Right renal pelvis (tissue), 4 donors: Measurements from ENCODE around the gene TAAR6. TPM values are rescaled to one million over a fixed set of nuclear protein-coding genes. Genes with fewer than 3 reads are reported as not detected.
"Not testable (repeated sequence)": the region's sequence is repeated elsewhere in the genome, so short reads cannot be mapped to it uniquely, and the experiment has no call there.

ENCODE experiments used
- DNase-seq, 4 donors: peaks; one replicate each; pipeline ENCODE4 v3.0.0-alpha.2; 2013; ENCODE audit warnings: low read depth in 4 of 4, low spot score in 3 of 4, missing footprints in 1 of 4
- polyA plus RNA-seq, 4 donors: library from polyadenylated mRNA; unstranded; fragments of 120-200 nt; gene quantifications; one replicate each; pipeline ENCODE4 v1.2.1, GENCODE V29; 2013; ENCODE audit not compliant: insufficient read length in 4 of 4

Gene TAAR6
- polyA plus RNA-seq, 4 donors = 0.08 to 0.15 TPM; not detected in 2

GRCh38 chr6:132587424-132587823 is 17.3 kb downstream of the TAAR6 start:
- DNase-seq = no peak

DNA sequence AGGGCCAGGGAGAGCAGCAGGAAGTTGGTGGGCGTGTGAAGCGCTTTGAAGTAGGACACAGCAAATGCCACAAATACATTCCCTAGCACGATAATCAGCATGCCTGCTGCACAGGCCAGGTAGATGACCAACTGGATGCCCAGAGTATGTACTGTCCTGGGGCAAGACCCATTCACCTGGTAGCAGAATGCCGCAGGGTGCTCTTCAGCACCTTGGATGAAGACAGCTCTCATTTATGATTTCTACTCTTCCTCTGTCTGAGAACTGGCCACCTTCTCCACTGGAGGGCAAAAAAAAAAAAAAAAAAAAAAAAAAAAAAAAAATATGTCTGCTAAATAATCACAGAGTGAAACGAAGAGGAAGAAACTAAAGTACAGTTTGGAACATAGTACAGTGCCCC is 19.3 kb downstream of the TAAR6 start, which contains the start of gene TAAR5:
TAAR5 (minus strand) TSS at position 288 of the 400 bp plus-strand sequence; CDS start at position 233, 55 bp downstream.
- DNase-seq = no peak

- no peak for DNase-seq
Observed at GRCh38 chr6:132590362-132590761, 20.2 kb downstream of the TAAR6 start.

DNA sequence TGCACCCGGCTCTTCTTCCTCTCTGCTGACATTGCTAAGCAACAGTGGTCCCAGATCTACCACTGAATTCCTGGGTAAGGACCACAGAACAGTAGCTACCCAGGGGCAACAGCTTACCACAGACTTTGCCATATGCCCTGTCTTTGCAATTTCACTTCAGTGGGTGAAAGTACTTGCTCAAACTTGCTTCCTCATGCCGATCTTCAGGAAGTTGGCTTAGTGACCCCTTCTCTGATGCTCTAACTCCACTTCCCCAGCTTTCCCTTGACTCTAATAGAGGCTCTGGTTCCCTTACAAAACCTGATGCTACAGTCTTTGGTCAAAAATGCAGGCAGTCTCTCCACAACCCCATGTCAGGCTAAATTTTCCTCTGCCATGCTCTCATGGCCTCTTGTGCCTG is 22.7 kb downstream of the TAAR6 start:
- no peak for DNase-seq

DNA sequence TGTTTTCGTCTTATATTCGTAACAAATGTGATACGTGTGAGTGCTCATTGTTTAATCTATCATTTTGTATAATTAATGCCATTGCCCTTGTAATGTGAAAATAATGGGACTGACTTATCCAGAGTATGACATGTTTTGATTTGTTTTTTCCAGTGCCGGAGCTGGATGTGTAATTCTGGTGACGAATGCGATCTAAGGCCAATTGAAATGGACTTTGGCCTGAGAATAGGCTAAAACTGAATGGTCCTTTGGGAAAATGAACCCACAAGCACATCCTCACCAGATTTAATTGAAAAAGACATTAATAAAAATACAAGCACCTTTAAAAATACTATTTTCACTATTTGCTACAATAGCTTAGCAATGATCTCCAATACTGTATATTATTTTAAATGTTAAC is 26.1 kb downstream of the TAAR6 start:
- no peak for DNase-seq

DNA sequence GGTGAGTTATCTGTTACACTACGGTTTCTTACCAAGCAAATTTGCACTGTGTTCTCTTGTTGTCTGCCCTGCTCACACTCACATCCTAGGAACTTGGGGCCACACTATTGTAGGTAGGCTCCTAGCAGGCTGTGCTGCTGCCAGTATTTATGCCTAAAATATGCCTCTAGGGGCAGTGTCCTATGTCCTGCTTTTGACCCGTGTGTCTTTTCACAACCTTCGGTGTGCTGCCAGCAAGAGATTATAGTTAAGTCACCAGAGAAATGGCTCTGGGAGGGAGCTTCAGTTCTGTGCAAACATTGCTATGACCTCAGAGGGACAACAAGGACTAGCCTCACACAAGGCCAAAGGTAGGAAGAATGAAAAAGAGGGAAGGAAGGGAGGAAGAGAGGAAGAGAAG is 28.4 kb downstream of the TAAR6 start:
- DNase-seq = no peak

- DNase-seq = not testable (repeated sequence)
Observed at GRCh38 chr6:132600900-132601299, 30.8 kb downstream of the TAAR6 start.

GRCh38 chr6:132604635-132605152 is 34.6 kb downstream of the TAAR6 start:
- DNase-seq = no peak

GRCh38 chr6:132607544-132608233 is 37.6 kb downstream of the TAAR6 start:
- DNase-seq = no peak

GRCh38 chr6:132611616-132612015 is 41.5 kb downstream of the TAAR6 start:
- DNase-seq = no peak

DNA sequence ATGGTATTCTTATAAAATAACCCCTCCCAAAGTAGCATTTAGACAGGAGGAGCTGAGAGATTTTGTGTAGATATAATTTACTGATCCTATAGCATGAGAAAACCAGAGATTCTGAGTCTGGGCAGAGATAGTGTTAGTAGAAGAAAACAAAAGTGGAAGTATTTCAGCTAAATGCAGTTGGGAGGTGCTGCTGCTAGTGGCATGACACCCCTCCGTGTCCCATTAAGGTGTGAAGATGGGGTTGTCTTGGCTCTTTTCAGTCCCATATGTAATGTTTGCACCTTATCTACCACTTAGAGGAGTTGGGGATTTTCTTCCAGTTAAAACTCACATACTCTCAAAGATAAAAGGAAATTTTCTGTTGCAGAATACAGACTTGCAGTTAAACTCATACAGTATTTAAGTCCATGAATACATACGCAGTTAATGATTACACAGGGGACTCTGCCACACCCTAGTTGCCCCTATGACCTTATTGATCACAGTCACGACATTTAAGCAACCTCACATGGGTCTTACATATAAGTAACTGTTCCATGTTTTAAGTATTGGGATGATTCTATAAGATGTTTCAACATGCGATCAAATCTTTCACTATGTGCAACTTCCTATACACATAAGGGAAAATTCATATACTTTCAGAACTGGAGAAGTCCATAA is 42.5 kb downstream of the TAAR6 start:
- DNase-seq = no peak

GRCh38 chr6:132614554-132614953 is 44.4 kb downstream of the TAAR6 start:
- no peak for DNase-seq

DNA sequence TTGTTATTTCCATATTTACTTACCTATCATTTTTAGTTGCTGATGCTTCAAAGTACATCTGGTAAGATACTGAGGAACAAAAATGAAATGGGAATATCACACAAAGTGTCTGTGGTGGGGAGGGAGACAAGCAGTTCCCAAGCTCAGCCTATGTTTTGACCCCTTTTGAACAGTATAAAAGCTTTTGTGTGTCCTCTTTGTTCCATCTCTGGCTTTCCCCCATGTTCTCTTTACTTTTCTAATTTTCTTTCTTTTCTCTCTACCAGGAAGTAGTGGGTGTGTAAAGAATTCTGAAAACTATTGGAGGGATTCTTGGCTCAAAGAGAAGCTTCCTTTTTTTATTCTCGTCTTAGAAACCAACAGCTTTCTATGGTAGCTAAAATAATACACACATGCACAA is 46.6 kb downstream of the TAAR6 start:
- DNase-seq = no peak

Other genes with a start within 250 kb of the TAAR6 start
- gene MOXD1, start 168.8 kb upstream of the TAAR6 start, polyA plus RNA-seq = 100 to 1,000 TPM; 174 to 311 (median 284) TPM
- 100 to 1,000 TPM in 3 of 4 donors, 10 to 100 TPM in 1; 89.4 to 110 (median 102) TPM for gene STX7, start 57.2 kb upstream of the TAAR6 start, polyA plus RNA-seq
- not detected for gene TAAR9, start 32.0 kb upstream of the TAAR6 start, polyA plus RNA-seq
- not detected for gene TAAR8, start 17.6 kb upstream of the TAAR6 start, polyA plus RNA-seq
- not detected for gene TAAR5, start 19.4 kb downstream of the TAAR6 start, polyA plus RNA-seq
- not detected for gene TAAR2, start 54.0 kb downstream of the TAAR6 start, polyA plus RNA-seq
- gene TAAR1, start 88.9 kb downstream of the TAAR6 start, polyA plus RNA-seq = under 1 TPM in 2 of 4 donors, not detected in 2; 0.17 to 0.21 TPM
- under 1 TPM; 0.05 to 0.31 (median 0.14) TPM for gene VNN1, start 143.7 kb downstream of the TAAR6 start, polyA plus RNA-seq
- 1 to 10 TPM; 1.8 to 3.7 (median 2.6) TPM for gene VNN2, start 187.6 kb downstream of the TAAR6 start, polyA plus RNA-seq
- 10 to 100 TPM; 31.1 to 40.3 (median 38.7) TPM for gene SLC18B1, start 228.3 kb downstream of the TAAR6 start, polyA plus RNA-seq
- gene RPS12, start 244.2 kb downstream of the TAAR6 start, polyA plus RNA-seq = 1,000 to 10,000 TPM; 1,806 to 2,042 (median 1,909) TPM